Keratinocyte (primary cell): ENCODE measurements around the gene KCND2. TPM values are rescaled to one million over a fixed set of nuclear protein-coding genes. Genes with fewer than 3 reads are reported as not detected.

ENCODE experiments used
- DNase-seq: peaks from one replicate; pipeline ENCODE4 v3.0.0-alpha.2; 2011; ENCODE audit warnings: low read depth, missing footprints, low spot score
- FAIRE-seq: peaks from 2 replicates; lab custom pipeline; 2011; peaks lifted over from hg19 to GRCh38; lab: Jason Lieb, UNC
- H2AFZ ChIP-seq: 2 replicates; pipeline ENCODE4 v1.6.0; 2012; ENCODE audit warnings: low read length, control low read depth, inconsistent platforms; ENCODE audit not compliant: control insufficient read depth
- H3K27ac ChIP-seq: 2 replicates; pipeline ENCODE4 v1.5.1; 2011; ENCODE audit warnings: low read length; ENCODE audit not compliant: control insufficient read depth, insufficient read depth
- H3K27me3 ChIP-seq: 3 replicates; pipeline ENCODE4 v1.6.0; 2011; ENCODE audit warnings: low read length; ENCODE audit not compliant: control insufficient read depth, insufficient read depth; ENCODE audit errors: extremely low read depth
- H3K36me3 ChIP-seq, 2 experiments: 2 replicates in 1 of 2; 3 replicates in 1 of 2; pipeline ENCODE4 v1.5.1; 2011; ENCODE audit warnings: low read length in 2 of 2, mild to moderate bottlenecking in 1 of 2; ENCODE audit not compliant: control insufficient read depth in 2 of 2, insufficient read depth in 2 of 2; ENCODE audit errors: extremely low read depth in 1 of 2
- H3K4me1 ChIP-seq: 3 replicates; pipeline ENCODE4 v1.5.1; 2011; ENCODE audit warnings: low read length; ENCODE audit not compliant: control insufficient read depth, insufficient read depth; ENCODE audit errors: extremely low read depth
- H3K4me2 ChIP-seq: 3 replicates; pipeline ENCODE4 v1.6.0; 2011; ENCODE audit warnings: low read depth, low read length; ENCODE audit not compliant: control insufficient read depth, insufficient read depth; ENCODE audit errors: extremely low read depth
- H3K4me3 ChIP-seq, 3 experiments: fragments of 200-600 bp in 1 of 3; sonication (generic) in 1 of 3; 2 replicates in 2 of 3; 3 replicates in 1 of 3; pipeline ENCODE4 v1.5.1; 2011 to 2016; ENCODE audit warnings: low read length in 3 of 3, mild to moderate bottlenecking in 3 of 3, control low read depth in 2 of 3, inconsistent platforms in 1 of 3, low read depth in 1 of 3, mixed read lengths in 1 of 3, mixed run types in 1 of 3, moderate library complexity in 1 of 3; ENCODE audit not compliant: control insufficient read depth in 2 of 3, insufficient read depth in 2 of 3; ENCODE audit errors: extremely low read depth in 1 of 3
- H3K79me2 ChIP-seq: 2 replicates; pipeline ENCODE4 v1.6.0; 2012; ENCODE audit warnings: low read length; ENCODE audit not compliant: control insufficient read depth, insufficient read depth
- H3K9ac ChIP-seq: 3 replicates; pipeline ENCODE4 v1.6.0; 2011; ENCODE audit warnings: low read length; ENCODE audit not compliant: control insufficient read depth, insufficient read depth; ENCODE audit errors: extremely low read depth
- H3K9me1 ChIP-seq: 3 replicates; pipeline ENCODE4 v1.6.0; 2011; ENCODE audit warnings: low read length; ENCODE audit not compliant: control insufficient read depth, insufficient read depth; ENCODE audit errors: extremely low read depth
- H3K9me3 ChIP-seq: 2 replicates; pipeline ENCODE4 v1.5.1; 2012; ENCODE audit warnings: low read depth, low read length; ENCODE audit not compliant: control insufficient read depth
- H4K20me1 ChIP-seq: 3 replicates; pipeline ENCODE4 v1.6.0; 2011; ENCODE audit warnings: low read length; ENCODE audit not compliant: control insufficient read depth, insufficient read depth; ENCODE audit errors: extremely low read depth
- EZH2 ChIP-seq: IDR thresholded peaks from one replicate; pipeline ENCODE4 v1.6.1; 2012; ENCODE audit warnings: inconsistent platforms, mild to moderate bottlenecking, low read length, moderate library complexity
- dilution Hi-C: fragments of 300-500 bp; cut with MboI; formaldehyde crosslinking; loops from one replicate; pipeline ENCODE4 v1.7.0; 2020; ENCODE audit warnings: low sequenced_read_pairs; ENCODE audit not compliant: extremely low pct_ligation_motif_present
- polyA plus RNA-seq, 5 experiments: library from polyadenylated mRNA; depleted of rRNA in 3 of 5; stranded (reverse) in 3 of 5; stranded (forward) in 1 of 5; unstranded in 1 of 5; fragments of >200 nt; gene quantifications; 1 replicate in 1 of 5; 2 replicates in 3 of 5; 3 replicates in 1 of 5; pipeline versions ENCODE4 v1.2.1 to v1.2.3, GENCODE V29; 2011 to 2012; ENCODE audit warnings: missing spikeins in 2 of 5, low read depth in 1 of 5, low replicate concordance in 1 of 5
- TF ChIP-seq, protein P1 (sequence below), 3 experiments: IDR thresholded peaks in 1 of 3; conservative IDR thresholded peaks in 1 of 3; optimal IDR thresholded peaks in 1 of 3; 2 replicates in 2 of 3; 3 replicates in 1 of 3; pipeline versions ENCODE3 to v1.5.1; 2011; ENCODE audit warnings: low read length in 3 of 3, mild to moderate bottlenecking in 3 of 3, moderate library complexity in 2 of 3, control low read depth in 1 of 3, inconsistent platforms in 1 of 3; ENCODE audit not compliant: insufficient read depth in 2 of 3; ENCODE audit errors: extremely low read depth in 1 of 3

KCND2 gene
- polyA plus RNA-seq, 1 donor (not counting 4 experiments of a cell fraction or from before 2014, with no cell fraction given) = not detected

GRCh38 chr7:120227255-120227654 is 45.7 kb upstream of the KCND2 start:
- no peak for DNase-seq
- H3K4me1 ChIP-seq = no peaks in the 10 kb centered on the region
- H3K9me3 ChIP-seq = no peaks in the 10 kb centered on the region
- H4K20me1 ChIP-seq = no peaks in the 10 kb centered on the region
- H3K27ac ChIP-seq = no peak overlapping the region
- dilution Hi-C loops = no loop called here
- H3K79me2 ChIP-seq = no peaks in the 10 kb centered on the region
- FAIRE-seq = no peak
- no peak for TF ChIP-seq EZH2
- TF ChIP-seq, protein P1, sequence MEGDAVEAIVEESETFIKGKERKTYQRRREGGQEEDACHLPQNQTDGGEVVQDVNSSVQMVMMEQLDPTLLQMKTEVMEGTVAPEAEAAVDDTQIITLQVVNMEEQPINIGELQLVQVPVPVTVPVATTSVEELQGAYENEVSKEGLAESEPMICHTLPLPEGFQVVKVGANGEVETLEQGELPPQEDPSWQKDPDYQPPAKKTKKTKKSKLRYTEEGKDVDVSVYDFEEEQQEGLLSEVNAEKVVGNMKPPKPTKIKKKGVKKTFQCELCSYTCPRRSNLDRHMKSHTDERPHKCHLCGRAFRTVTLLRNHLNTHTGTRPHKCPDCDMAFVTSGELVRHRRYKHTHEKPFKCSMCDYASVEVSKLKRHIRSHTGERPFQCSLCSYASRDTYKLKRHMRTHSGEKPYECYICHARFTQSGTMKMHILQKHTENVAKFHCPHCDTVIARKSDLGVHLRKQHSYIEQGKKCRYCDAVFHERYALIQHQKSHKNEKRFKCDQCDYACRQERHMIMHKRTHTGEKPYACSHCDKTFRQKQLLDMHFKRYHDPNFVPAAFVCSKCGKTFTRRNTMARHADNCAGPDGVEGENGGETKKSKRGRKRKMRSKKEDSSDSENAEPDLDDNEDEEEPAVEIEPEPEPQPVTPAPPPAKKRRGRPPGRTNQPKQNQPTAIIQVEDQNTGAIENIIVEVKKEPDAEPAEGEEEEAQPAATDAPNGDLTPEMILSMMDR (optimal IDR thresholded peaks at IDR 0.05 in 1 of 3, IDR thresholded peaks at IDR 0.05 in 1 of 3, conservative IDR thresholded peaks at IDR 0.05 in 1 of 3; ENCODE audit: extremely low read depth in 1 of 3, insufficient read depth in 2 of 3, low read length in 3 of 3) = no peak
- H2AFZ ChIP-seq = no peak overlapping the region
- no peaks in the 10 kb centered on the region for H3K27me3 ChIP-seq
- H3K9me1 ChIP-seq = no peaks in the 10 kb centered on the region
- no peak overlapping the region for H3K4me2 ChIP-seq
- H3K9ac ChIP-seq = no peak overlapping the region
- no peaks in the 10 kb centered on the region for H3K36me3 ChIP-seq
- H3K4me3 ChIP-seq = no peak overlapping the region

GRCh38 chr7:120229084-120229483 is 43.9 kb upstream of the KCND2 start:
- Histone ChIP-seq H3K9ac (no peak overlapping the region), H3K9me3 (no peaks in the 10 kb centered on the region), H3K79me2 (no peaks in the 10 kb centered on the region), H2AFZ (no peak overlapping the region), H3K27me3 (no peaks in the 10 kb centered on the region), H3K4me1 (no peaks in the 10 kb centered on the region), H3K9me1 (no peaks in the 10 kb centered on the region), H3K36me3 (no peaks in the 10 kb centered on the region), H3K4me2 (no peak overlapping the region), H3K4me3 (no peak overlapping the region), H3K27ac (no peak overlapping the region), H4K20me1 (no peaks in the 10 kb centered on the region)
- no peak for FAIRE-seq
- DNase-seq = no peak
- dilution Hi-C loops = no loop called here
- TF ChIP-seq, protein P1 (optimal IDR thresholded peaks at IDR 0.05 in 1 of 3, IDR thresholded peaks at IDR 0.05 in 1 of 3, conservative IDR thresholded peaks at IDR 0.05 in 1 of 3; ENCODE audit: extremely low read depth in 1 of 3, insufficient read depth in 2 of 3, low read length in 3 of 3) = no peak
- TF ChIP-seq EZH2 = no peak
